Fibroblast of the aortic adventitia (primary cell): ENCODE measurements around the gene FCER2. TPM values are rescaled to one million over a fixed set of nuclear protein-coding genes. Genes with fewer than 3 reads are reported as not detected.

ENCODE experiments used
- DNase-seq: peaks from one replicate; pipeline ENCODE4 v3.0.0-alpha.2; 2010; ENCODE audit warnings: low read depth
- H3K4me3 ChIP-seq: 2 replicates; pipeline ENCODE4 v1.5.1; 2011; ENCODE audit warnings: low read depth, mild to moderate bottlenecking, control low read depth, low read length, moderate library complexity
- CTCF ChIP-seq: IDR thresholded peaks from 2 replicates; pipeline ENCODE4 v1.5.1; 2011; ENCODE audit warnings: mild to moderate bottlenecking, low read length, control low read depth, inconsistent platforms; ENCODE audit not compliant: insufficient read depth
- total RNA-seq: library from RNA; depleted of rRNA; stranded (reverse); fragments of >200 nt; gene quantifications from 2 replicates; pipeline ENCODE4 v1.2.3, GENCODE V29; 2012; ENCODE audit warnings: low replicate concordance

The FCER2 gene
- total RNA-seq, 1 donor, result not detected

- DNase-seq, result no peak
- H3K4me3 ChIP-seq, result no peak overlapping the region
- TF ChIP-seq CTCF, result no peak
Observed at GRCh38 chr19:7640803-7641202, 61.1 kb downstream of the FCER2 start.

- DNase-seq, result no peak
- H3K4me3 ChIP-seq, result no peak overlapping the region
- TF ChIP-seq CTCF, result no peak
Observed at GRCh38 chr19:7639863-7640348, 62.0 kb downstream of the FCER2 start.

DNA sequence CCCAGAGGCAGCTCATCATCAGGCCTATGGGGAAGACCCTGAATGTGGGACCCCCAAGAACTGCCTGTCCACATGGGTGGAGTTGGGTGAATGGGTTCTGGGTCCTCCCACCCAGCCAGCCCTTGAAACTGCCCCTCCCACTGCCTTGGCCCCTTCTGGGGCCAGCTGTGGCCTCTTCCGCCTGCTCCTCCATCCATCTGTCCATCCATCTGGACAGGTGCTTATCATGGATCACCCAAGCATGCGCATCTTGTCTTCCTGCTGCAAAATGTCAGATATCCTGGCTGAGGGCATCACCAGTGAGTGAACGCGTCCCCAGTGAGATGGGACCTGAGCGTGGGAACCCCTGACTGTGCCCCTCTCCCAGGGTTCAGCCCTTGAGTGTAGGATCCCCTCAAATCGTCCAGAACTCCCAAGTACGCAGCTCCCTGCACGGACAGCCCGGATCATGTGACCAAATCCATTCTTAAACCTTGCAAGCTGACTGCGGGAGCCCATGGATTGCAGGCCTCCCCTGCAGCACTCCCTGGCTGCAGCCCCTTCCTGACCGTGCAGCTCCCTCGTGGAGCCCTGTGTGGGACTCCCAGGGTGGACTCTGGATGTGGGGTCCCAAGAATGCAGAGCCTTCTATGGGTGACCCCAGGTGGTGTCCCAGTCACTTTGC is 63.0 kb downstream of the FCER2 start:
- DNase-seq, result no peak
- H3K4me3 ChIP-seq, result no peak overlapping the region
- no peak for TF ChIP-seq CTCF

Other genes starting within 250 kb of the FCER2 start
- gene PEX11G, start 213.1 kb downstream of the FCER2 start, total RNA-seq, result 1.6 and 5.4 TPM in 2 replicates
- 33.9 and 113 TPM in 2 replicates for gene ZNF358, start 186.0 kb downstream of the FCER2 start, total RNA-seq
- gene MCOLN1, start 179.5 kb downstream of the FCER2 start, total RNA-seq, result 12.0 and 17.3 TPM in 2 replicates
- gene PNPLA6, start 166.4 kb downstream of the FCER2 start, total RNA-seq, result 67.8 and 123 TPM in 2 replicates
- gene CAMSAP3, start 106.3 kb downstream of the FCER2 start, total RNA-seq, result not detected in 2 replicates
- gene XAB2, start 72.6 kb downstream of the FCER2 start, total RNA-seq, result 26.9 and 30.5 TPM in 2 replicates
- gene PET100, start 72.3 kb downstream of the FCER2 start, total RNA-seq, result 7.1 and 35.2 TPM in 2 replicates
- gene PCP2, start 68.4 kb downstream of the FCER2 start, total RNA-seq, result not detected in 2 replicates
- 0.90 and 2.8 TPM in 2 replicates for gene STXBP2, start 65.0 kb downstream of the FCER2 start, total RNA-seq
- gene RETN, start 33.1 kb downstream of the FCER2 start, total RNA-seq, result not detected in 2 replicates
- gene MCEMP1, start 25.0 kb downstream of the FCER2 start, total RNA-seq, result not detected in 2 replicates
- gene TRAPPC5, start 21.3 kb downstream of the FCER2 start, total RNA-seq, result 26.3 and 38.8 TPM in 2 replicates
- not detected in 2 replicates for gene CLEC4G, start 30.0 kb upstream of the FCER2 start, total RNA-seq
- not detected in 2 replicates for gene CD209, start 45.4 kb upstream of the FCER2 start, total RNA-seq
- not detected in 2 replicates for gene CLEC4M, start 61.1 kb upstream of the FCER2 start, total RNA-seq
- 16.6 and 22.3 TPM in 2 replicates for gene EVI5L, start 128.1 kb upstream of the FCER2 start, total RNA-seq
- gene PRR36, start 172.3 kb upstream of the FCER2 start, total RNA-seq, result 0.09 and 0.90 TPM in 2 replicates
- 2.1 and 5.2 TPM in 2 replicates for gene LRRC8E, start 186.4 kb upstream of the FCER2 start, total RNA-seq
- gene MAP2K7, start 201.7 kb upstream of the FCER2 start, total RNA-seq, result 3.4 and 10.2 TPM in 2 replicates
- gene TGFBR3L, start 212.7 kb upstream of the FCER2 start, total RNA-seq, result 0.99 and 1.3 TPM in 2 replicates
- 17.3 and 27.8 TPM in 2 replicates for gene SNAPC2, start 218.2 kb upstream of the FCER2 start, total RNA-seq
- 2.8 and 4.1 TPM in 2 replicates for gene CTXN1, start 224.0 kb upstream of the FCER2 start, total RNA-seq
- gene TIMM44, start 241.5 kb upstream of the FCER2 start, total RNA-seq, result 36.5 and 40.7 TPM in 2 replicates